Gastrocnemius medialis (tissue), 4 donors: ENCODE data around the gene FREM3. TPM values are rescaled to one million over a fixed set of nuclear protein-coding genes. Genes with fewer than 3 reads are reported as not detected.

Source experiments
- ATAC-seq, 2 donors: fragments of 150-250 bp; one replicate each; pipeline ENCODE4 v1.9.1; 2016
- DNase-seq, 2 donors: peaks; one replicate each; pipeline ENCODE4 v3.0.0-alpha.2; 2019
- H3K27ac ChIP-seq, 4 donors: fragments of 200-600 bp; sonication (generic); 1 replicate in 1 of 4; 2 replicates in 3 of 4; pipeline ENCODE4 v1.5.1; 2016 to 2018; ENCODE audit warnings: mild to moderate bottlenecking in 2 of 4, moderate library complexity in 1 of 4
- H3K27me3 ChIP-seq, 3 donors: fragments of 200-600 bp; sonication (generic) in 2 of 3; 1 replicate in 1 of 3; 2 replicates in 2 of 3; pipeline versions ENCODE4 v1.5.1 to v1.6.0; 2016 to 2019; ENCODE audit warnings: mild to moderate bottlenecking in 1 of 3, moderate library complexity in 1 of 3
- H3K36me3 ChIP-seq, 2 donors: fragments of 200-600 bp; sonication (generic) in 1 of 2; one replicate each; pipeline ENCODE4 v1.5.1; 2017 to 2018
- H3K4me1 ChIP-seq, 2 donors: fragments of 200-600 bp; sonication (generic) in 1 of 2; one replicate each; pipeline ENCODE4 v1.5.1; 2016 to 2017; ENCODE audit warnings: mild to moderate bottlenecking in 2 of 2
- H3K4me3 ChIP-seq, 4 donors: fragments of 200-600 bp; sonication (generic) in 3 of 4; 1 replicate in 1 of 4; 2 replicates in 3 of 4; pipeline ENCODE4 v1.5.1; 2016 to 2019; ENCODE audit warnings: mild to moderate bottlenecking in 2 of 4
- H3K9me3 ChIP-seq, 3 donors: fragments of 200-600 bp; sonication (generic) in 2 of 3; 1 replicate in 1 of 3; 2 replicates in 2 of 3; pipeline ENCODE4 v1.5.1; 2016 to 2019
- POLR2A ChIP-seq, 2 donors: fragments of 450-650 bp; IDR thresholded peaks; one replicate each; pipeline ENCODE4 v1.6.1; 2017; ENCODE audit warnings: antibody characterized with exemption in 2 of 2, mild to moderate bottlenecking in 2 of 2, moderate library complexity in 2 of 2
- in situ Hi-C, 4 donors: fragments of 200-750 bp; cut with MboI; loops; one replicate each; pipeline versions ENCODE4 v1.15.0 to v1.8.0; 2017; ENCODE audit warnings: low sequenced_read_pairs in 4 of 4
- intact Hi-C: fragments of 100-400 bp; cut with DNase I; formaldehyde crosslinking; loops from one replicate; pipeline ENCODE4 v1.15.1; 2023; ENCODE audit warnings: low total_unique reads
- total RNA-seq, 4 donors: library from RNA; depleted of rRNA; stranded (reverse); fragments of >200 nt; gene quantifications; one replicate each; pipeline versions ENCODE4 v1.1.0 to v1.2.3, GENCODE V29; 2016
- TF ChIP-seq, protein P1 (sequence below), 5 experiments: fragments of 450-650 bp in 3 of 5; fragments of 200-600 bp in 2 of 5; sonication (generic) in 2 of 5; IDR thresholded peaks in 4 of 5; conservative IDR thresholded peaks in 1 of 5; 1 replicate in 4 of 5; 2 replicates in 1 of 5; pipeline ENCODE4 v1.5.1; 2016 to 2019; ENCODE audit warnings: antibody characterized with exemption in 5 of 5, mild to moderate bottlenecking in 3 of 5, moderate library complexity in 3 of 5

The FREM3 gene
- total RNA-seq, 4 donors from 2014 or later = not detected

- intact Hi-C loops (no loop called here), in situ Hi-C loops (no loop called here)
- H3K4me3 ChIP-seq = no peak overlapping the region
- H3K36me3 ChIP-seq = peaks cover 0 to 21% of the 10 kb centered on the region in 2 donors
- no peak for ATAC-seq
- no peak for DNase-seq
- no peak for TF ChIP-seq POLR2A (IDR thresholded peaks at IDR 0.05)
- TF ChIP-seq, protein P1, sequence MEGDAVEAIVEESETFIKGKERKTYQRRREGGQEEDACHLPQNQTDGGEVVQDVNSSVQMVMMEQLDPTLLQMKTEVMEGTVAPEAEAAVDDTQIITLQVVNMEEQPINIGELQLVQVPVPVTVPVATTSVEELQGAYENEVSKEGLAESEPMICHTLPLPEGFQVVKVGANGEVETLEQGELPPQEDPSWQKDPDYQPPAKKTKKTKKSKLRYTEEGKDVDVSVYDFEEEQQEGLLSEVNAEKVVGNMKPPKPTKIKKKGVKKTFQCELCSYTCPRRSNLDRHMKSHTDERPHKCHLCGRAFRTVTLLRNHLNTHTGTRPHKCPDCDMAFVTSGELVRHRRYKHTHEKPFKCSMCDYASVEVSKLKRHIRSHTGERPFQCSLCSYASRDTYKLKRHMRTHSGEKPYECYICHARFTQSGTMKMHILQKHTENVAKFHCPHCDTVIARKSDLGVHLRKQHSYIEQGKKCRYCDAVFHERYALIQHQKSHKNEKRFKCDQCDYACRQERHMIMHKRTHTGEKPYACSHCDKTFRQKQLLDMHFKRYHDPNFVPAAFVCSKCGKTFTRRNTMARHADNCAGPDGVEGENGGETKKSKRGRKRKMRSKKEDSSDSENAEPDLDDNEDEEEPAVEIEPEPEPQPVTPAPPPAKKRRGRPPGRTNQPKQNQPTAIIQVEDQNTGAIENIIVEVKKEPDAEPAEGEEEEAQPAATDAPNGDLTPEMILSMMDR (IDR thresholded peaks at IDR 0.05 in 4 of 5, conservative IDR thresholded peaks at IDR 0.05 in 1 of 5) = no peak
- H3K4me1 ChIP-seq = peaks cover 0 to 7% of the 10 kb centered on the region in 2 donors
- H3K27me3 ChIP-seq = no peaks in the 10 kb centered on the region
- H3K9me3 ChIP-seq = no peaks in the 10 kb centered on the region
- H3K27ac ChIP-seq = no peak overlapping the region
Measured at GRCh38 chr4:143555676-143556075, 144.8 kb downstream of the FREM3 start.

DNA sequence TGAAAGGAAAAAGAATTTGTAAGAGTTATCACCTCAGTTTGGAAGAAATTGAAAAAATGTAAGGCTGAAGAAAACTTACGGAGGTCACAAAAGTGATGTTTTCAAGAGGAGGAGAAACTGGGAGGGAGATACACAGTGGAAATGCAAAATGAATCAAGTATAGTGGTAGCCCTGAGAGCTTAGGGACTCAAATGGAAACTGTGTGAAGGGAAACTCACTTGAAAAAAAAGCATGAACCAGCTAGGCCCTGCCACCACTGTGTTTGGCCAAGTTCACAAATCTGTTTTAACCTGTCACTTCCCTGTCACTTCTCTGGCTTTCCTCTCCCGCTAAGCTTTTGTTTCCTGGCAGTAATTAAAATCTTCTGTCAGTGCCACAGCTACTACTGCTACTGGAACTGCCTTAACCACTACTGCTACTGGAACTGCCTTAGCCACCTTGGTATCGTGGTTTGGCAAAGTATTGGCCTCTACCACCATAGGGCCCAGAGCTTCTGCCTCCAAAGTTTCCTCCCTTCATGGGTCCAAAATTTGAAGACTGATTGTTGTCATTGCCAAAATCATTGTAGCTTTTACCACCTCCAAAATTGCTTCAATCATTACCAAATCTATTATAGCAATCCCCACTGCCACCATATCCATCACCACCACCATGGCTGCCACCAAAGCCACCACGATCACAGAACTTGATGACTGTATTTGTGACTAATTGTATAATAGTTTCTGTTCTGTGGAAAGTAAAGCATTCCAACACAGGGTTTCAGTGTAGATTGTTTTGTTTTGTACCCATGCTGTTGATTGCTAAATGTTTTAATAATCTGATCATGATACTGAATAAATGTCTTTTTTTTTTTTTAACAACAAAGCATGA lies 145.5 kb downstream of the FREM3 start:
- H3K36me3 ChIP-seq = peaks cover 0 to 27% of the 10 kb centered on the region in 2 donors
- H3K27me3 ChIP-seq = no peaks in the 10 kb centered on the region
- H3K9me3 ChIP-seq = no peaks in the 10 kb centered on the region
- ATAC-seq (no peak), DNase-seq (no peak)
- TF ChIP-seq POLR2A (IDR thresholded peaks at IDR 0.05) = no peak
- TF ChIP-seq, protein P1 (IDR thresholded peaks at IDR 0.05 in 4 of 5, conservative IDR thresholded peaks at IDR 0.05 in 1 of 5) = no peak
- intact Hi-C loops (no loop called here), in situ Hi-C loops (no loop called here)
- peaks cover 0 to 7% of the 10 kb centered on the region in 2 donors for H3K4me1 ChIP-seq
- no peak overlapping the region for H3K4me3 ChIP-seq
- no peak overlapping the region for H3K27ac ChIP-seq

- H3K27ac ChIP-seq = no peak overlapping the region
- peaks cover 0 to 61% of the 10 kb centered on the region in 2 donors for H3K36me3 ChIP-seq
- in situ Hi-C loops (loop anchor here in 1 of 4 donors (25.0 kb wide), 1 partner anchor 1562 kb away; no protein-coding TSS in a partner anchor), intact Hi-C loops (no loop called here)
- ATAC-seq (no peak), DNase-seq (no peak)
- H3K9me3 ChIP-seq = no peaks in the 10 kb centered on the region
- TF ChIP-seq, protein P1 (IDR thresholded peaks at IDR 0.05 in 4 of 5, conservative IDR thresholded peaks at IDR 0.05 in 1 of 5) = no peak
- no peak for TF ChIP-seq POLR2A (IDR thresholded peaks at IDR 0.05)
- H3K4me1 ChIP-seq = no peaks in the 10 kb centered on the region
- no peak overlapping the region for H3K4me3 ChIP-seq
- no peaks in the 10 kb centered on the region for H3K27me3 ChIP-seq
Measured at GRCh38 chr4:143549928-143550327, 150.5 kb downstream of the FREM3 start.

- no peak for TF ChIP-seq POLR2A (IDR thresholded peaks at IDR 0.05)
- TF ChIP-seq, protein P1 (IDR thresholded peaks at IDR 0.05 in 4 of 5, conservative IDR thresholded peaks at IDR 0.05 in 1 of 5) = no peak
- in situ Hi-C loops (loop anchor here in 1 of 4 donors (25.0 kb wide), 1 partner anchor 1573 kb away; no protein-coding TSS in a partner anchor), intact Hi-C loops (no loop called here)
- H3K36me3 ChIP-seq = peaks cover 3 to 92% of the 10 kb centered on the region in 2 donors
- H3K9me3 ChIP-seq = no peaks in the 10 kb centered on the region
- no peaks in the 10 kb centered on the region for H3K4me1 ChIP-seq
- no peak overlapping the region for H3K27ac ChIP-seq
- no peak overlapping the region for H3K4me3 ChIP-seq
- no peak for DNase-seq
- no peaks in the 10 kb centered on the region for H3K27me3 ChIP-seq
- ATAC-seq = no peak
Measured at GRCh38 chr4:143539670-143540023, 160.8 kb downstream of the FREM3 start.
